ENCODE data around the gene RYR3. TPM values are rescaled to one million over a fixed set of nuclear protein-coding genes. Genes with fewer than 3 reads are reported as not detected.

Gene RYR3
- total and polyA plus RNA-seq, 2 donors (not counting 1 experiment from before 2014, with no cell fraction given): not detected

GRCh38 chr15:33857726-33858125, 547.0 kb downstream of the RYR3 start:
- no peaks in the 10 kb centered on the region for H3K27me3 Mint-ChIP-seq
- no peak for TF ChIP-seq CTCF (IDR thresholded peaks at IDR 0.05)
- TF ChIP-seq EZH2 (IDR thresholded peaks at IDR 0.05; ENCODE audit: borderline replicate concordance, insufficient read depth, low read depth, low read length, poor library complexity, severe bottlenecking): no peak

GRCh38 chr15:33858836-33859235, 548.1 kb downstream of the RYR3 start:
- Mint-ChIP-seq H3K9me3 (ENCODE audit: insufficient read depth) (no peaks in the 10 kb centered on the region), H3K27ac (no peak overlapping the region), H3K4me1 (no peaks in the 10 kb centered on the region), H3K4me3 (no peak overlapping the region), H3K27me3 (no peaks in the 10 kb centered on the region)
- no peak for ATAC-seq (ENCODE audit: low read depth)
- Histone ChIP-seq H3K36me3 (replicated peaks in 1 of 2; ENCODE audit: control extremely low read depth in 1 of 2, control insufficient read depth in 1 of 2, extremely low read depth in 1 of 2, insufficient read depth in 2 of 2, low read length in 1 of 2) (no peaks in the 10 kb centered on the region), H2AFZ (ENCODE audit: insufficient read depth, low read depth, low read length, poor library complexity, severe bottlenecking) (no peak overlapping the region), H3K27me3 (replicated peaks in 1 of 4; ENCODE audit: control extremely low read depth in 1 of 4, control insufficient read depth in 3 of 4, insufficient read depth in 4 of 4, low read length in 3 of 4) (no peaks in the 10 kb centered on the region), H3K27ac (ENCODE audit: low read length in 2 of 2) (no peak overlapping the region), H3K4me1 (ENCODE audit: control insufficient read depth in 2 of 2, insufficient read depth in 2 of 2, low read length in 2 of 2) (no peaks in the 10 kb centered on the region), H3K9ac (ENCODE audit: low read length) (no peak overlapping the region), H3K9me3 (ENCODE audit: control extremely low read depth in 1 of 3, control insufficient read depth in 2 of 3, insufficient read depth in 1 of 3, low read length in 2 of 3) (no peaks in the 10 kb centered on the region), H3K4me2 (replicated peaks; ENCODE audit: low read depth, low read length, poor library complexity, severe bottlenecking) (no peak overlapping the region), H4K20me1 (ENCODE audit: control insufficient read depth, insufficient read depth, low read length, poor library complexity, severe bottlenecking) (no peaks in the 10 kb centered on the region), H3K79me2 (ENCODE audit: control insufficient read depth, insufficient read depth, low read length) (no peaks in the 10 kb centered on the region), H3K4me3 (ENCODE audit: control extremely low read depth in 1 of 5, extremely low read depth in 1 of 5, insufficient read depth in 1 of 5, low read depth in 2 of 5, low read length in 4 of 5) (no peak overlapping the region)
- intact Hi-C loops (cut with micrococcal nuclease): no loop called here
- WGBS (ENCODE audit: insufficient coverage): 98% methylated on average over 4 of the region's 6 CpGs
- no peak for DNase-seq
- POLR2A ChIA-PET: no interaction called here
- CTCF ChIA-PET: no interaction called here
- no peak for TF ChIP-seq CTCF (IDR thresholded peaks at IDR 0.05)
- TF ChIP-seq EZH2 (IDR thresholded peaks at IDR 0.05; ENCODE audit: borderline replicate concordance, insufficient read depth, low read depth, low read length, poor library complexity, severe bottlenecking): no peak

More at GRCh38 chr15:33857726-33858125, 547.0 kb downstream of the RYR3 start:
- Mint-ChIP-seq H3K9me3 (ENCODE audit: insufficient read depth) (no peaks in the 10 kb centered on the region), H3K27ac (no peak overlapping the region), H3K4me3 (no peak overlapping the region), H3K4me1 (no peaks in the 10 kb centered on the region)
- ChIA-PET POLR2A (no interaction called here), CTCF (no interaction called here)
- Histone ChIP-seq H3K27ac (ENCODE audit: low read length in 2 of 2) (no peak overlapping the region), H2AFZ (ENCODE audit: insufficient read depth, low read depth, low read length, poor library complexity, severe bottlenecking) (no peak overlapping the region), H3K79me2 (ENCODE audit: control insufficient read depth, insufficient read depth, low read length) (no peaks in the 10 kb centered on the region), H3K9me3 (ENCODE audit: control extremely low read depth in 1 of 3, control insufficient read depth in 2 of 3, insufficient read depth in 1 of 3, low read length in 2 of 3) (no peaks in the 10 kb centered on the region), H3K36me3 (replicated peaks in 1 of 2; ENCODE audit: control extremely low read depth in 1 of 2, control insufficient read depth in 1 of 2, extremely low read depth in 1 of 2, insufficient read depth in 2 of 2, low read length in 1 of 2) (no peaks in the 10 kb centered on the region), H3K9ac (ENCODE audit: low read length) (no peak overlapping the region), H3K4me1 (ENCODE audit: control insufficient read depth in 2 of 2, insufficient read depth in 2 of 2, low read length in 2 of 2) (no peaks in the 10 kb centered on the region), H3K4me3 (ENCODE audit: control extremely low read depth in 1 of 5, extremely low read depth in 1 of 5, insufficient read depth in 1 of 5, low read depth in 2 of 5, low read length in 4 of 5) (no peak overlapping the region), H3K4me2 (replicated peaks; ENCODE audit: low read depth, low read length, poor library complexity, severe bottlenecking) (no peak overlapping the region), H4K20me1 (ENCODE audit: control insufficient read depth, insufficient read depth, low read length, poor library complexity, severe bottlenecking) (no peaks in the 10 kb centered on the region), H3K27me3 (replicated peaks in 1 of 4; ENCODE audit: control extremely low read depth in 1 of 4, control insufficient read depth in 3 of 4, insufficient read depth in 4 of 4, low read length in 3 of 4) (no peaks in the 10 kb centered on the region)
- intact Hi-C loops (cut with micrococcal nuclease): no loop called here
- no peak for ATAC-seq (ENCODE audit: low read depth)
- 100% methylated on average over 2 of the region's 13 CpGs for WGBS (ENCODE audit: insufficient coverage)
- no peak for DNase-seq
